Dermis microvascular lymphatic vessel endothelial cell (primary cell): ENCODE data around the gene TCHH. TPM values are rescaled to one million over a fixed set of nuclear protein-coding genes. Genes with fewer than 3 reads are reported as not detected.

ENCODE experiments used
- DNase-seq, 2 donors: peaks; one replicate each; pipeline versions ENCODE4 v3.0.0 to v3.0.0-alpha.2; 2010; ENCODE audit warnings: low read depth in 2 of 2
- total RNA-seq: library from RNA; depleted of rRNA; stranded (reverse); fragments of >200 nt; gene quantifications from 2 replicates; pipeline ENCODE4 v1.2.1, GENCODE V29; 2014

Gene TCHH
- total RNA-seq, 1 donor from 2014 or later: under 0.01 TPM

DNA sequence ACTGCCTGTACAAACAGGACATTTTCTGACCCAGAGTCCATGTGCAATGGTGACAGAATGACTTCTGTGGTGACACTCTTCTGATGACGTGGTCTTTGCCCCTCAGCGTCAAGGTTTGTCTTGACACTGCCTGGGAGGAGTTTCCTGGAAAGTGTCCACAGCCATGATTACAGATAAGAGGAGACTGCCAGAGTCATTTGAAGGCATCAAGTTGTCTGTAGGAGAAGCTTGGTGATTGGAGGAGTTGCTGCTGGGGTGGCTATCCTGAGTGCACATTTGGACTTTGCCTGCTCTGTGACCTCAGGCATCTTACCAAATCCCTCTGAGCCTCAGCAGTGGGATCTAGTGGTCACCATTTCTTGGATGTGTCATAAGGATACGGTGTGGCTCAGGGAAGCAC lies 44.1 kb downstream of the TCHH start:
- no peak for DNase-seq

DNA sequence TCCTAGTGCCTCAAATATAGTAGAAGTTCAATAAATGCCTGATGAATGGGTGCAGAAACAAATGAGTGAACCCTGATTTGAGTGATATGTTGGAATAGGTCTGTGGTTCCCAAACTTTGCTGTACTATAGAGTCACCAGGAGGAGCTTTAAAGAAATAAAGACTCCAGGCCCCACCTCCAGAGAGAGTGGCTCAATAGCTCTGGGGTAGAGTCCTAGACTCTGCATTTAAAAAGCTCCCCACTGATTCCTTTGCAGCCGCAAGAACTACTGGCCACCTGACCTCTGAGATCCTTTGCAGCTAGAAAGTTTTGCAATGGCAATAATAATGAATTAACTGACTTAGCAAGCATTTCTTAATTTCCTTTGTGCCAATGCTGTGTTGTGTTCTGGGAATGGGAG lies 47.3 kb downstream of the TCHH start:
- no peak for DNase-seq

DNA sequence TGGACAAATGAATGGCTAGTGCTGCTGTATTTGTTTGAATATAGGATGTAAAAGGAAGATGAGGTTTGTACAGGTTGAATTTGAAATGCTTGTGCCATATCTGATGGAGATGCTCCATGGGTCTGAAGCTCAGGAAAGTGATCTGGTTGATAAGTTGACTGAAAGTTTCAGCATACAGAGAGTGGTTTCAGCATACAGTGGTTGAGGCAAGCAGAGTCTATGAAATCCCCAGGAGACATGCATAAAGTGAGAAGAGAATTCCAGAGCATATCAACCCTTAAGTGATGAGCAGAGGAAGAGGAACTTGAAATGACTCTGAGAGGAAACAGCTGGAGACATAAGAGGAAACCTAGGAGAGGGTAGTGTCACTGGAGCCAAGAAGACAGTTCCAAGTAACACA lies 48.1 kb downstream of the TCHH start:
- DNase-seq: no peak

DNA sequence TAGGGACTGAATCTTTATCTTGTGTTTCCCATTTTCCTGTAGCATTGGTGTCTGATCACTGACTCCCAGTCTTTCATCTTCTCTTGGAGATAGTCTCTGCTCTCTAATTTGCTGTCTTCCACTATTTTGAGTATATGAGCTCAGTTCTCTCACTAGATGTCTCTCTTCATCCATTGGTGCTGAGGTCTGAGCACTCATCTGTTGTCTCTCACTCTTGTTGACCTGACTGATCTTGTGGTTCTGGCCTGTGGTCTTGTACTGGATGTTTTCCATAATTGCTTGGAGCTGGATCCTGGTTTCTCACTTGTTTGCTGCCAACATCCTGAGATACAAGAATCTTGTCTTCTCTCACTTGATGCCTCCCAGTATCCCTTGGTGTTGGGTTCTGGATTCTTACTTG lies 53.3 kb downstream of the TCHH start:
- no peak for DNase-seq

Other genes starting within 250 kb of the TCHH start
- 6.9 and 8.3 TPM in 2 replicates for gene THEM4, start 205.9 kb downstream of the TCHH start, total RNA-seq
- gene S100A10, start 121.6 kb downstream of the TCHH start, total RNA-seq: 114 and 126 TPM in 2 replicates
- 17.1 and 23.1 TPM in 2 replicates for gene S100A11, start 78.4 kb downstream of the TCHH start, total RNA-seq
- gene TCHHL1, start 26.4 kb downstream of the TCHH start, total RNA-seq: not detected in 2 replicates
- gene RPTN, start 43.8 kb upstream of the TCHH start, total RNA-seq: not detected in 2 replicates
- gene HRNR, start 108.7 kb upstream of the TCHH start, total RNA-seq: not detected in 2 replicates
- not detected in 2 replicates for gene FLG, start 209.8 kb upstream of the TCHH start, total RNA-seq
- gene FLG2, start 244.6 kb upstream of the TCHH start, total RNA-seq: not detected in 2 replicates